Measurements from ENCODE around the gene MTMR2. TPM values are rescaled to one million over a fixed set of nuclear protein-coding genes. Genes with fewer than 3 reads are reported as not detected.

MTMR2 gene
- total RNA-seq, 2 experiments from 2014 or later = 36.5 to 39.7 TPM

DNA sequence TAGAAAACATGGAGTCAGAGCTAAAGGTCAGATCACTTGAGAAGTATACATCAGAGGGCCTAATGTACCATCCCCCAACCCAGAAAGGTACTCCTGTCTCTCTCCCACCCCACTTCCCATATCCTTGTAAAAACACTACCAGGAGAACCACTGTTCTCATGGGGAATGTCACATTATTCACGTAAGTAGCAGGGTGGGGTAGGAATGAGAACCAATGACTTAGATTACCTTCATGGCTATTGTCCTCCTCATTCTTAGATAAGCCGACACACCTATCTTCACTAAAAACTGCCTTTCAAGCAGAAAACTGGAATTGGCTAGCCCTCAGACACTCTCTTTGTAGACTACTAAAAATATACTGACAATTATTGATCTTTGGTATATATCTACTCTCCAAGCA, 70.0 kb downstream of the MTMR2 start:
- no peaks in the 10 kb centered on the region for H3K27me3 Mint-ChIP-seq
- no peak for ATAC-seq
- H3K36me3 Mint-ChIP-seq (ENCODE audit: low read depth) = peaks cover 10% of the 10 kb centered on the region
- H3K4me3 Mint-ChIP-seq = no peak overlapping the region
- H3K9me3 Mint-ChIP-seq = no peaks in the 10 kb centered on the region
- ChIA-PET CTCF (no interaction called here), POLR2A (no interaction called here)
- peaks cover 11% of the 10 kb centered on the region for H3K4me1 Mint-ChIP-seq (ENCODE audit: low read depth)
- no peak for TF ChIP-seq CTCF (IDR thresholded peaks at IDR 0.05)
- no peak for DNase-seq
- intact Hi-C loops (cut with micrococcal nuclease) = no loop called here
- peak overlapping the region; percentile 21 for H3K27ac Mint-ChIP-seq

DNA sequence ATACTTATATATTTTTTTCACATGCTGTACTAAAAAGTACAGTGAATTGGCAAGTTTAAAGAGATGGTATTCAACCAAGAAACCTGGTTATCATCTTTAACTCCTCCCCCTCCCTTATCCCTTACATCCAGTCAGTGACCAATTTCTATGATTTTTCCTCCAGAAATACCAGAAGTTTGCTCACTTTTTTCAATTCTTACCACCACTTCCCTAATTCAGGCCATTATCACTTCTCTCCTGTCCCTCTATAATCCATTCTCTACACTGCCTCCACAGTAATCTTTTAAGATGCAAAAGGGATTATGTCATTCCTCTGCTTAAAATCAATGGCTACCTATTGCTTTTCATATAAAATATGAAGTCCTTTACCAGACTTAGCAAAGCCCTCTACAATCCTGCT, 70.8 kb downstream of the MTMR2 start:
- no peak overlapping the region for H3K4me3 Mint-ChIP-seq
- H3K27me3 Mint-ChIP-seq = no peaks in the 10 kb centered on the region
- TF ChIP-seq CTCF (IDR thresholded peaks at IDR 0.05) = no peak
- H3K9me3 Mint-ChIP-seq = no peaks in the 10 kb centered on the region
- ChIA-PET CTCF (no interaction called here), POLR2A (no interaction called here)
- DNase-seq = no peak
- H3K36me3 Mint-ChIP-seq (ENCODE audit: low read depth) = peaks cover 7% of the 10 kb centered on the region
- no peak for ATAC-seq
- intact Hi-C loops (cut with micrococcal nuclease) = no loop called here
- peaks cover 11% of the 10 kb centered on the region for H3K4me1 Mint-ChIP-seq (ENCODE audit: low read depth)
- no peak overlapping the region for H3K27ac Mint-ChIP-seq

GRCh38 chr11:95850137-95850536, 73.8 kb downstream of the MTMR2 start:
- ATAC-seq = no peak
- Mint-ChIP-seq H3K4me3 (no peak overlapping the region), H3K4me1 (ENCODE audit: low read depth) (peaks cover 11% of the 10 kb centered on the region), H3K27ac (no peak overlapping the region), H3K36me3 (ENCODE audit: low read depth) (peaks cover 12% of the 10 kb centered on the region), H3K9me3 (no peaks in the 10 kb centered on the region), H3K27me3 (no peaks in the 10 kb centered on the region)
- no peak for DNase-seq
- CTCF ChIA-PET = interaction anchor here (0.7 to 3.4 kb wide), 7 partner anchors 9 to 564 kb away, joined by 3 to 11 read pairs (median 4); partner anchors contain the start of genes CCDC82, JRKL and MAML2
- no peak for TF ChIP-seq CTCF (IDR thresholded peaks at IDR 0.05)
- intact Hi-C loops (cut with micrococcal nuclease) = no loop called here
- POLR2A ChIA-PET = interaction anchor here (0.7 kb wide), 1 partner anchor 59 kb away, joined by 3 read pairs; no protein-coding TSS in a partner anchor

GRCh38 chr11:95849087-95849825, 74.7 kb downstream of the MTMR2 start:
- POLR2A ChIA-PET = interaction anchor here (0.5 kb wide), 1 partner anchor 470 kb away, joined by 4 read pairs; no protein-coding TSS in a partner anchor
- DNase-seq (peak; percentile 44), ATAC-seq (peak; percentile 66)
- no peaks in the 10 kb centered on the region for H3K27me3 Mint-ChIP-seq
- no peak overlapping the region for H3K27ac Mint-ChIP-seq
- peaks cover 11% of the 10 kb centered on the region for H3K4me1 Mint-ChIP-seq (ENCODE audit: low read depth)
- intact Hi-C loops (cut with micrococcal nuclease) = no loop called here
- no peaks in the 10 kb centered on the region for H3K9me3 Mint-ChIP-seq
- CTCF ChIA-PET = interaction anchor here (0.8 to 3.4 kb wide), 15 partner anchors 9 to 577 kb away, joined by 3 to 11 read pairs (median 4); partner anchors contain the start of genes CCDC82, JRKL and MAML2
- H3K36me3 Mint-ChIP-seq (ENCODE audit: low read depth) = peaks cover 14% of the 10 kb centered on the region
- no peak overlapping the region for H3K4me3 Mint-ChIP-seq
- peak; percentile 49 for TF ChIP-seq CTCF (IDR thresholded peaks at IDR 0.05)

DNA sequence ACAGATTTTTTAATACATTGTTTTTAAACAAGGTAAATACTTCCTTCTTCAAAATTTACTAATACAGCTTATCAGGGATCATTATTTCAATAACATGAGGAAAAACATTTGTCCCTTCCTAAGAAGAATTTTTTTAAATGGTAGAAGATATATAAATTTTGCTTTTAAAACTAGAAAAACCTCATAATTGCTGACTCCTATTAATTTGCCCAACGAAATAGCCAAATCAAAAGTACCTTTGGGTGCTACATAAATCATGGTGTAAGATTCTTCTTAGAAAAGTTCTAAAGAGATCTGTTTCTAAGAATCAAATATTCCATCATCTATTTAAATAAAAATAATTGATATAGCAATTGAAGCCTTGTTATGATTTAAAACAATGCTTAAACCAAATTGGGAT, 78.7 kb downstream of the MTMR2 start:
- no peak for TF ChIP-seq CTCF (IDR thresholded peaks at IDR 0.05)
- CTCF ChIA-PET = interaction anchor here (1.1 to 2.4 kb wide), 4 partner anchors 9 to 580 kb away, joined by 4 to 14 read pairs (median 5); no protein-coding TSS in a partner anchor
- Mint-ChIP-seq H3K27ac (no peak overlapping the region), H3K27me3 (no peaks in the 10 kb centered on the region), H3K4me1 (ENCODE audit: low read depth) (no peaks in the 10 kb centered on the region), H3K9me3 (no peaks in the 10 kb centered on the region), H3K36me3 (ENCODE audit: low read depth) (peaks cover 19% of the 10 kb centered on the region), H3K4me3 (no peak overlapping the region)
- intact Hi-C loops (cut with micrococcal nuclease) = no loop called here
- POLR2A ChIA-PET = no interaction called here
- DNase-seq = no peak
- no peak for ATAC-seq

Data from activated CD8-positive, alpha-beta T cell treated with anti-CD3 and anti-CD28 coated beads for 36 hours (primary cell).